NCI-H128 (cell line): ENCODE data around the gene PHLDB3.
"Not testable (repeated sequence)": the region's sequence is repeated elsewhere in the genome, so short reads cannot be mapped to it uniquely, and the experiment has no call there.

ENCODE experiments used
- DNase-seq: peaks from one replicate; lab custom pipeline; 2025; ENCODE audit not compliant: unreplicated experiment; lab: John Stamatoyannopoulos, UW

PHLDB3 gene

DNA sequence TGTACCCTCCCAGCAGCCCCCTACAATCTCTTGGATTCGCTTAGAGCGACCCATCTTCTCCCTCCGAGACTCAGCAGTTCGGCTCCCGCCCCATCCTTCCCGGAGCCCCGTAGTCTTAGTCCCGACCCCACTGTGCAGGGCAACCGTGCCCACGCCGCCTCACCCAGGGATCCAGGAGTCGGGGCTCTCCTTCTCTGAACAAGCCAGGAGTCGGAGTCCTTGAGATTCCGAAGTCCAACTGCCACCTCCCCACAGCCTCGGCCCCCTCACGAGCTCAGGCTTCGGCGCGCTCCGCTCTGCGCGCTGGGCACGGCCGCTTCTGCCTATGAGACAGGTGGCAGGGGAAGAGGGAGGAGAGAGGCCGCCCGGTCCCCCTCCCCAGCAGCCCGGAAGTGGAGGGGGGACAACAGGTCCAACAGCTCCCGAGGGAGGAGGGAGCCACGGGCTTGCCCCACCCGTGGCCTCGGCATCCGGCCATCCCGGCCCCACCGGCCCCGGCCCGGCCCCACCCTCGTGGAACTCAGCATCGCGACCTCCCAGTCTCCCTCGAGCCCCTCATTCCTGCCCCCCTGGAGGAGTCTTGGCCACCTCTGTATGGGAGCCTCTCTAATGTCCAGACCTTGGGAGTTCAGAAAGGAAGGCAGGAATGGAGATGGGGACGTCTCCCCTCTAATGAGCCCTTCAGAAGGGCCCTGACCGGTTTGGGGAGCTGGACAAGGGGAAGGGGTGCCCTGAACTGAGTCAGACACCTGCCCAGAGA, at the start of gene PHLDB3:
Gene PHLDB3, minus strand, starts transcription at position 321 of the 760 bp plus-strand sequence. CDS start 628 bp downstream, outside the sequence.
- DNase-seq: no peak

DNA sequence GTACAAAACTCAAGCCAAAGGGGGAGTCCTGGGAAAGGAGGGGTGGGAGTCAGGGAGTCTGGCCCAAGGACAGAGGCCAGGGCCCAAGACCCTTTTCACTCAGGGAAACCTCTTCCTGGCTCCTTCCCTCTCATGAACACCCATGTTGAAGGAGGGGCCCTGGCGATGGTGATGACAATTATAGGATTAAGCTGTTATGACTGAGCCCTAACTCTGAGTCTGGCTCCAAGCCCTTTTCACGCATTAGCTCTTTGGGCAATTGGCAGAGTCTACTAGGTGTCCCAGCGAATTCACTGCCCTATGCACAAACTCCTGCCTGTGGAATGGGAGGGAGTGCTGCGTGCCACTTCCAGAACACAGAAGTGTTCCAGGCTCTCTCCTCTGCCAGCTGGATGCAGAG, 49.1 kb upstream of the PHLDB3 start:
- DNase-seq: no peak

DNA sequence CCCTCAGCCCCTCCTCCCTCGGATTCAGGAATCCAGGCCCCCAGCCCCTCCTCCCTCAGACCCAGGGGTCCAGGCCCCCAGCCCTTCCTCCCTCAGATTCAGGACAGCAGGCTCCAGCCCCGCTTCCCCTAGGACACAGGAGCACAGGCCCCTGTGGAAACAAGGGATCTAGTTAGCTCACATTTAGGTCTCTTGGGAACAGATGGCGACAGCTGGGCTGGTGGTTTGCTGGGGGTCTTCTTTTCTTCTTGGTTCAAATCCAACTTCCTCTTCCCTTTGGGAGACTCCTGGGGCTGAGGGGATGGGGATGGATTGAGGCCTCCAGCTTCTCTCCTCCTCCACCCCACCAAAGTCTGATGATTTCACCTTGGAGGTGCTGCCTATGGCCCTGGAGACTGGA, 48.1 kb upstream of the PHLDB3 start:
- no peak for DNase-seq

DNA sequence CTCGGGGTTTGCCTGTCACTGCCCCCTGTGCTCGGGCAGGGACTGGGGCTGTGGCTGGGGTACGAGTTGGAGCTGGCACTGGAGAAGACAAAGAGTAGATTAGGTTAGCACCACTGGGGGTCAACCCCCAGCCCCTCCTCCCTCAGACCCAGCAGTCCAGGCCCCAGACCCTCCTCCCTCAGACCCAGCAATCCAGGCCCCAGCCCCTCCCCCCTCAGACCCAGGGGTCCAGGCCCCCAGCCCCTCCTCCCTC, 47.6 kb upstream of the PHLDB3 start:
- no peak for DNase-seq

DNA sequence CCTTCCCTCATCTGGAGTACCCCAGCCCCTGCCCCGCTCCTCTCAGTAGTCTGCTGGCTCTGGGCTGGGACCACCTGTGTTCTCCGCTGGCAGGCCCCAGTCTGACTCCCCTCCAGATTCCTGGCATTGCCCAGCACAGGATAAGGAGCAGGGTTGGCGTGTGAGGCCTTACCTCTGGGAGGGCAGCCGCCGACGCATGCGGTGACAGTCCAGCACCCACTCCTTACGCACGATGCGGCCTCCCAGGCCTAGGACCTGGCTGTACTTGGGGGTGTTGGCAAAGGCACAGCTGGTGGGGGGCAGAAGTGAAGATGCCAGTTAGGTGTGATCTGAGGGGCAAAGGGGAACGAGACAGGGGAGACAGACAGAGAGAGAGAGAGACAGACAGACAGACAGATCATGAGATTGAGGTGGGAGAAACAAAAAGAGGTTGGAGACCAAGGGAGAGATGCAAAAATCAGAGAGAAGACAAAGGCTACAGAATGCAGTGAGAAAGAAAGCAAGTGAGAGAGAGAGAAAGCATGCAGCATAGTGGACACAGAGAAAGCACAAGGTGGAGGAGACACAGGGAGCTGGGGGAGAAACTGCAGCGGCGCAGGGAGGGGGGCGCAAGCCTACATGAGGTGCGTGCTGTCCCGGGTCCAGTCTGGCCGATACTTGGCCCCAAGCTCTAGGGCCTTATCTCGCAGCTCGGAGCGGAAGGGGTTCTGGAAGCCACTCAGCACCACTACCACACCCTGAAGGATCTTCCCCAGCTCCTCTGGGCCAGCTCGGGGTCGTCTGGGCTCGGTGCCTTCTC, 47.1 kb upstream of the PHLDB3 start:
- no peak for DNase-seq

DNA sequence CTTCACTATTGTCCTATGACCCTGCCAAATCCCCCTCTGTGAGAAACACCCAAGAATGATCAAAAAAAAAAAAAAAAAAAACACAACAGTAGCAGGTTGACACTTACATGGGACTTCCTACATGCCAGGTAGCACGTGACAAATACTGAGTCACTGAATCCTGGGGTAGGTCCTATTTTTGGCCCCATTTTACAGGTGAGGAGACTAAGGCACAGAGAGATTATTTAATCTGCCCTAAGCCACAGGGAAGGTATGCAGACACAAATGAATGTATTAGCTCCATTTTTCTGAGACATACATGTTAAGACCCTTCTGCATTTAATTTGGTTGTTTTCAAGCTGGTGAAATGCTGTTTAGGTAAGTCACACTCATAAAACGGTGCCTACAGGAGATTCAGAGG, 44.2 kb upstream of the PHLDB3 start:
- no peak for DNase-seq

DNA sequence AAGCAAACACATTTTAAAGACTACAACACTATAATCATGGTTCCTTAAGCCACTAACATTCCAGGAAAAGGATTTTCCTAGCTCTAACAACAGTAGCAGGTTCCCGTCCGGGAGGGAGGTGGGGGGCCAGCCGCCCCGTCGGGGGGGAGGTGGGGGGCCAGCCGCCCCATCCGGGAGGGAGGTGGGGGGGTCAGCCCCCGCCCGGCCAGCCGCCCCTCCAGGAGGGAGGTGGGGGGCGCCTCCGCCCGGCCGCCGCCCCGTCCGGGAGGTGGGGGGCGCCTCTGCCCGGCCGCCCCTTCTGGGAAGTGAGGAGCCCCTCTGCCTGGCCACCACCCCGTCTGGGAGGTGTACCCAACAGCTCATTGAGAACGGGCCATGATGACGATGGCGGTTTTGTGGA, 43.4 kb upstream of the PHLDB3 start:
- not testable (repeated sequence) for DNase-seq

DNA sequence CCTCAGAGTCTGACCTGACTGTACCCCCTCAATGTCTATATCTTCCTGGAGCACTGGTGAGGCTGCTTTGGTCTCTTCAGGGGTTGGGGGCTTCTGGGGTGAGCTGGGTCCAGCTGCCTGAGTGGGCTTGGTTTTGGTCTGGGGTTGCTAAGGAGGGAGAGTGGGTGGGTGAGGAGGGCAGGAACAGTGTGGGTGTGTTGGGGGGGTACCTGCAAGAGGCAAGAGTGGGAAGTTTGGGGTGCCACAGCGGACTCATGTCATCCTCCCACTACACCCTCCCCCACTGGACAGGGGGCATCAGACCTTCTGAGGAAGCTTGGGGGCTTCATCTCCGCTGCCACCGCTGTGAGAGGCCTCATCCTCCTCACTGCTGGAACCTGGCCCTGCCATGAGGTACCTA, 42.0 kb upstream of the PHLDB3 start:
- DNase-seq: no peak

DNA sequence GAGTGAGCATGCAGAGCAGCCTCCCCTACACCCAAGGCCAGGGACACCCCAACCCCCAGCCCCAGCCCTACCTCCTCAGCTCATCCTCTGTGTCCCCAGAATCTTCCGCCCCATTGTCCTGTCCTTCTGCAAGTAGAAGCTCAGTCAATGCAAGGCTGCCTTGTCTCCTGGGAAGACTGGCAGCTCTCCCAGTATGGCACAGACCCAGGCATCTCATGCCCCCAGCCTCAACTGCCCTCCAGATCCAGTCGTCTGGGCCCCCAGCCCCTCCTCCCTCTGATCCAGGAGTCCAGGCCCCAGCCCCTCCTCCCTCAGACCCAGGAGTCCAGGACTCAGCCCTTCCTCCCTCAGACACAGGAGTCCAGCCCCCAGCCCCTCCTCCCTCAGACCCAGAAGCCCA, 41.4 kb upstream of the PHLDB3 start:
- no peak for DNase-seq

DNA sequence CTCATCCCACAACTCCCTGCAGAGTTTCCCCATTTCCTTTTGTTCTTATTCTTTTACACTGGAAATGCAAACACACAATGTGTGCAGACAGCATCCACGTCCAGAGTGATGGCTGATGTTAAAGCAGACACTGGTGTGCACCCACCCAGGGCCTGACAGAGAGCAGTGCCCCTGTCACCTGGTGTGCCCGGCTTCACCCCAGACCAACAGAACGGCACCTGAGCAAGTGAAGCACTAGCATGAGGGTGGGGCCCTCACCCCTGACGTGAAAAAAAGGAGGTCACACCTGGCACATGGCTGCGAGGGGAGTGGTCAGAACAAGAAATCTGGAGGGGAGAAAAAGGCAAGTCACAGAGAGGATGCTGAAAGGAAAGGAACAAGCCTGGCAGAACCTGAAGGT, 40.7 kb upstream of the PHLDB3 start:
- no peak for DNase-seq

DNA sequence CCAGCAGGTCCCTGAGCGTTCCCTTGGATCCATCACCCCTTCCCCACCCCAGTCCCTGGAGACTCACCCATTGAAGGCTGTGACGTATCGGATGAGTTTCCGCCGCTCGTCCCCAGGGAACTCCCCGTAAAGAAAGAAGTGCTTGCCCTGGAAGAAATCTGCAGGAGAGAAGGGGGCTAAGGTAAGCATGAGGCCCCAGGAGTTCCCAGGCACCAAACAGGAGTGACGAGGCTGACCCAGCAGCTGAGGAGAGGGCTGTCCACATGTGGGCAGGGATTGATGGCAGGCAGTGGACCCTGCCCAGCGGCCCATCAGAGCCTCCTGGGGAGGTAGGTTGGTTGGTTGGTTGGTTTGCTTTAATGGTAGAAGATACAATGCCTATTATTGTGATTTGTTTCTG, 39.5 kb upstream of the PHLDB3 start:
- DNase-seq: no peak

DNA sequence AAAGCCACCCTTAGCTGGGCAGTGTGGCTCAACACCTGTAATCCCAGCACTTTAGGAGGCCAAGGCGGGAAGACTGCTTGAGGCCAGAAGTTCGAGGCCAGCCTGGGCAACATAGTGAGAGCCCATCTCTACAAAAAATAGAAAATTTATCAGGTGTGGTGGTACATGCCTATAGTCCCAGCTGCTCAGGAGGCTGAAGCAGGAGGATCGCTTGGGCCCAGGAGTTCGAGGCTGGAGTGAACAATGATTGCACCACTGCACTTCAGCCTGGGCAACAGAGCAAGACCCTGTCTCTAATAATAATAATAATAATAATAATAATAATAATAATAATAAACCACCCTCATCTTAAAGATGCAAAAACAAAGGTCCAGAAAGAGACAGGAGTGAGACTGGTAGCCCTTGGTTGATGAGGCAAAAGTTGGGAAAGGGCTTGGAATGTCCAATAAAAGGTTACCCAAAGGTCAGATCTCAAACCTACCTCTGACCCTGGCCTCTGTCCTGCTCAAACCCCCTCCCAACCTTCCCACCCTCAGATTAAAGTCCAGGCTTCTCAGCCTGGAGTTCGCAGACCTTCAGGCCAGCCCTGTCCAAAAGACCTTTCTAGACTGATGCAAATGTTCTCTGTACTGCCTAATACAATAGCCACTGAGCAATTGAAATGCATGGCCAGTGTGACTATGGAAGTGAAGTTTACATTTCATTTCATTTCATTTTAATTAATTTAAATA, 37.5 kb upstream of the PHLDB3 start:
- no peak for DNase-seq

DNA sequence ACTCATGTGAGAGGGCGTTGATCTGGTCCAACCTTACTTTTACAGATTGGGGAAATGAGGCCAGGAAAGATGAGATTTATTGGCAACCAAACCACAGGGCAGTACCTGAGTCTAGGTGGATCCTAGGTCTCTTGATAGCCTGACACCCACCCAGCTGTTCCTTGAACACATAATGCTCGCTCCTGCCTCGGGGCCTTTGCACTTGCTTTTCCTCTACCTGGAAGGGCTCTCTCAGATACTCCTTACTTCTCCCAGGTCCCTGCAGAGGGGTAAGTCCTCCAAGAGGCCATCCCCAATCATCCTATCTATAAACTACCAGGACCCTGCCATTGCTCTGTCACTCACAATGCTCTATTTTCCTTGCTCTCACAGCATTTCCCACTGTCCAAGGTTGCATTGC, 35.8 kb upstream of the PHLDB3 start:
- no peak for DNase-seq

DNA sequence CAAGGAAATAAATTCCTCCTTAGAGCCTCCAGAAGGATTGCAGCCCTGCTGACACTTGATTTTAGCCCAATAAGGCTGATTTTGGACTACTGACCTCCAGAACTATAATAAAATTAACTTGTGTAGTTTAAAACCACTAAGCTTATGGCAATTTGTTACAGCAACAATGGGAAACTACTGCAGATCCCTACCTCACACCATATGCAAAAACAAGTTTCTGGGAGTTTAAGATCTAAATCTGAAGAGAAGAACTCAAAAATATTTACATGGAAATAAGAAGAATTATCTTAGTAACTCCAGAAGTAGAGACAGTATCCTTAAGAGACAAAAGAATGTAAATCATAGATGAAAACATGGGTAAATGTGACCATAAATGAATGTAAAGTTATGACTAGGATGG, 34.4 kb upstream of the PHLDB3 start:
- DNase-seq: no peak

DNA sequence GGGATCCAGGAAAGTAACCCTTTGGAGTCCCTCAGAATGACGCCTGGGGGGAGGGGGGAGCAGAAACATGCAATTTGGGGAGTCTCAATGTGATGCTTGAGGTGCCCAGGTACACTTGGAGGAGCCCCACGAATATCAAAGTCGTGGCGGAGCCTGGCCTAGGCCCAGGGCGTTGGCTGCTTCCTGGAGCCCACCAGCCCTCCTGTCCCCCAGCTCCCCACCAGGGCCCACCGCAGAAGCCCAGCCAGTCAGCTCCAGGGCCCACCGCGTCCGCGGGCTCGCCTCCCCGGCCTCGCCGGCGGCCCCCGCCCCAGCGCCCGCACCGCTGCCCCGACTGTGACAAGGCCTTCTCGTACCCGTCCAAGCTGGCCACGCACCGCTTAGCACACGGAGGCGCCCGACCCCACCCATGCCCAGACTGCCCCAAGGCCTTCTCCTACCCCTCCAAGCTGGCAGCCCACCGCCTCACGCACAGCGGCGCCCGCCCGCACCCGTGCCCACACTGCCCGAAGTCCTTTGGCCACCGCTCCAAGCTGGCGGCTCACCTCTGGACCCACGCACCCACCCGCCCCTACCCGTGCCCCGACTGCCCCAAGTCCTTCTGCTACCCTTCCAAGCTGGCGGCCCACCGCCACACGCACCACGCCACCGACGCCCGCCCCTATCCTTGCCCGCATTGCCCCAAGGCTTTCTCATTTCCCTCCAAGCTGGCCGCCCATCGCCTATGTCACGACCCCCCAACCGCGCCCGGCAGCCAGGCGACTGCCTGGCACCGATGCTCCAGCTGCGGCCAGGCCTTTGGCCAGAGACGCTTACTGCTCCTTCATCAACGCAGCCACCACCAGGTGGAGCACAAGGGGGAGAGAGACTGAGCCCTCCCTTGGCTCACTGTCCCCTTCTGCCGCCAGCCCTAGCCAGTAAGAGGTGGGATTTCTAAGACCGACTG, 30.5 kb upstream of the PHLDB3 start:
- no peak for DNase-seq

DNA sequence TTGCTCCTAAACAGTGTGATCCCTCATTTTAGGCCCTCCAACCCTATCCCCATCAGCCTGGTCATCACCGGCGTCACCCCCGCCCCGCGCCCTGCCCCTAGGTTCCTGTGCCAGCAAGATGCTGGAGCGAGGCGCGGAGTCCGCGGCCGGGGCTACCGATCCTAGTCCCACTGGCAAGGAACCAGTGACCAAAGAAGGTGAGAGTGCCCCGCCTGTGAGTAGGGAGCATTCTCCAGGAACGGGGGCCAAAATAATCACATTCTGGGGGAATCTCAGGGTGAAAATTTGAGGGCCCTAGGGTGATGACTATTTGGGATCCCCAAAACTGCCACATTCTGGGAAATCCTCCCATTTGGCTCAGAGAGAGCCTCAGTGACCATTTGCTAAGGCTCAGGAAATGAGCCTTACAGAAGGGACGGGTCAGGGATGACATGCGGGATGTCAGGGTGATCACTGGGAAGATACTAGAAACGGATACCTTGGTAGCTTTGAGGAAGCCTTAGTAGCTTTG, 29.8 kb upstream of the PHLDB3 start:
- DNase-seq: no peak

DNA sequence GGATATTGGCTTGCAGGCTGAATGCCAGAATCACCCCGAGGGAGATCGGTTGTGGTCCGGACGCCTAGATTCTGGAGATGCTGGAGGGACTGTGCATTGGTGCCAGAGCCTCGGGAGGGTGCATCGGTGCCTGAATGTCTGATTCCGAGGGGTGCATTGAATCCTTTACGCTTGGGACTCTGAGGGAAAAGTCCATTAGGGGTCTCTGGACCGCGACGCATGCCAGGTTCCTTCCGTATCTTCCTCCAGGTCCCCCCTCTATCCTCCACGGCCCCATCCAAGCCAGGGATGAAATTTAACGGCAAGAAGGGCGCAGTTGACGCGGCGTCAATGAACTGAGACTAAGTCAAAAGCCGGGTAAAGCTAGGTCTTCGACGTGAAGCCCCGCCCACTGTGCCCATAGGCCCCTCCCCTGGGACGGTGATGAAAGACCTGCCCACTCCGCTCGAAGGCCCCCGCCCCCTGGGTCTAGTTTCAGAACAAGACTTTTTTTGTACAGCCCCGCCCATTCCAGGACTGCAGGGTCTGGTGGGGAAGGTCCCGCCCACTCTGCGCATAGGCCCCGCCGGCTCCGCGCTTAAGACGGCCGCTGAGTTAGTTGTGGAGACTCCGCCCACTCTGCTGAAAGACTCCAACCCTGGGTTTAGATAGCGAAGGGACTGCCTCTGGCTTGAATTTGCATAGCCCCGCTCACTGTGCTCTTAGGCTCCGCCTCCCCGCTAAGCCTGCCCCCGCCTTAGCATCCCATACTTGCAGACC, 29.2 kb upstream of the PHLDB3 start:
- DNase-seq: peak; percentile 93

DNA sequence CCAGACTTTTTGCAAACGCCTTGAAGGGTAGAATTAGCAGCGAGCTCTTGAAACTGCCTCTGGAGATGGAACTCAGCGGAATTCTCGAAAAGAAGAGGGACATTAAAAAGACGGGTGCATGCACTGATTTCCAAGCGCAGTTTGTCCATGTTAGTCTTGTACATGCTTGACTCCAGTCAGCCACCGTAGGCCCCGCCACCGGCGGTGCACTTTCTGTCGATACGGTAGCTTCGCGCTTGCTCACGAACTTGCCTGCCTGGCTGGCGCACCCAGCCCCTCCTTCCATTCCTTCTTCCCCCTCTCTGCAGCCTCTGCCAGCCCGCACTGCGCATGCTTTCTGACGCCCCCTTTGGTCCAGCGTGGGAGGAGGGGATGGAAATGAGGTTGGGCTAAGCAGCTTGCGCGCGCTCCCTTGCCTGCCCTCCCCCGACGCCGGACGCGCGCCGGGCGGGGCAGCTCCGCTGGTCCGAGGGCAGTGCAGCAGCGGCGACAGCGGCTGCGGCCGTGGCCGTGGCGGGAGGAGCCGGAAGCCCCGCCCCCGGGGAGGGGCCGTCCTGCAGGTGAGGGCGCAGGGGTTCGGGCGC, 28.5 kb upstream of the PHLDB3 start, which contains the start of gene ZNF575:
Gene ZNF575, plus strand, starts transcription at position 227 of the 584 bp plus-strand sequence. CDS start 1,235 bp downstream, outside the sequence.
- peak; percentile 84 for DNase-seq

DNA sequence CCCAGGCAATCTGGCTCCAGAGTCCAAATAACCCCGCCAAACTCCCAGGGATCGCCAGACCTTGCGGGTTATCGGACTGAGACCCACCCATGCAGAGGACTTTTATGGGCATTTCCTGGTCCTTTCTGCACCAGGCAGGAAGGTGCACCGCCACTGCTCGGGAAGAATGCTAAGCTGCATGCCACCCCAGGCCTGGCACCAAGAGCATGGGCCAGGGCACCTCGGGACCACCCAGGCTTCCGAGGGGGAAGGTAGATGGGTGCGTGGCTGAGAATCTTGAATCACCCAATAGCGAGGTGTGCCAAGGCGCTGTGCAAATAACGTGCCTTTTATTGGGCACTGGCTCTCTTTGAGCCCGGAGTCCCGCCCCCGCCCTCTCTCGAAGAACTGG, 28.0 kb upstream of the PHLDB3 start:
- DNase-seq: no peak
